ENCODE results near the gene ZNF766.
"Not testable (repeated sequence)": the region's sequence is repeated elsewhere in the genome, so short reads cannot be mapped to it uniquely, and the experiment has no call there.

The ZNF766 gene

DNA sequence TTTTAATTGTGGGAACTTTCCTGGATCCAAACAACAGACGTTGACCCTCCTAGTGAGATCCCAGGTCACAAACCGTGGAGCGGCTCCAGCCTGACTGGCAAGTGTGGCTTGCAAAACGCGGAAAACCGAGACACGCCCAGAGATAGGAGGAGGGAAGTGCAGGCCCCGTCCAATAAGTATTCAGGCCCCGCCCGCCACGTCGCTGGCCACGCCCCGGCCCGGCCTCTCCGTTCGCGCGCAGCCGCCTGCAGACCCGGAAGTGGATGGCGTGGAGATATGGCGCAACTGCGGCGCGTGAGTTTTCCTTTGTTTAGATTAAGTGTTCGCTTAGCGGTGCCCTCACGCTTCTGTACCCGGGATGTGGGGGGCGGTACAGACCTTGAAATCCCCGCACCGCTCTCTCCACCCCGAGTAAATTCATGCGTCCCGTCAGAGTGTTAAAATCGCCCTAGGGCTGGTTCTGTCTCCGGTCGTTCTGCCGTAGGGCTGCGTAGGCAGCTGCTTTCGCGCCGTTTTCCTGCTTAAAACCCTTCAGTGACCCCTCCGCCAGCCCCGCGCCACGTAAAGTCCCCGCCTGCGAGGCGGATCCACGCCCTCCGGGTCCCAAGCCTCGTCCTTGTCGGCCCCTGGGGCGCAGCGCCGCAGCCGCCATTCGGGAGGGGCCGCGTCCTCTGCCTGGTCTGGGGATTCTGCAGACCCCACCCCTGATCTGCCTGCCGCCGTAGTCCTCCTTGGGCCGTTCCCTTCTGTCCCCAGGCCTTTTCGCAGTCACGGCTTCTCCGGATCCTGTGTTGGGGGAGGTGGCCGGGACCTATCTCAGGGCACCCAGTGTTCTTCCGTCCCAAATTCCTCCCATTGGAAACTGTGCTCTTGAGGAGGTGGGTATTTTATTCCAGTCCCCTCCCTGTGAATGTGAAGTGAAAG is at the start of gene ZNF766:
ZNF766 (plus strand) TSS at position 250 of the 924 bp plus-strand sequence; CDS start at position 277, 27 bp downstream.
- DNase-seq = peak; percentile 93

DNA sequence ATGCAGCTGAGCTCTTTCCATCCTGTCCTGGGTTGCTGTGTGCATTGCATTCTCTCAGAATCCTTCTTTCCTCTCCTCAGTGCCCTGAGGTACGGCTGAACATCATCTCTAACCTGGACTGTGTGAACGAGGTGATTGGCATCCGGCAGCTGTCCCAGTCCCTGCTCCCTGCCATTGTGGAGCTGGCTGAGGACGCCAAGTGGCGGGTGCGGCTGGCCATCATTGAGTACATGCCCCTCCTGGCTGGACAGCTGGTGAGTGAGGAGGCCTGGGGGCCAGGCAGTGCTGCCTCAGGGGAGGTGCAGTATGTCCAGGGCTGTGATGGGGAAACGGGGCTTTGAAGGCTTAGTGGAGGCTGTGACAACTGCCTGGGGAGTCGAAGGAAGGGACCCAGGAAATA is 49.8 kb upstream of the ZNF766 start:
- no peak for DNase-seq

GRCh38 chr19:52221031-52221430 is 48.4 kb upstream of the ZNF766 start:
- no peak for DNase-seq

DNA sequence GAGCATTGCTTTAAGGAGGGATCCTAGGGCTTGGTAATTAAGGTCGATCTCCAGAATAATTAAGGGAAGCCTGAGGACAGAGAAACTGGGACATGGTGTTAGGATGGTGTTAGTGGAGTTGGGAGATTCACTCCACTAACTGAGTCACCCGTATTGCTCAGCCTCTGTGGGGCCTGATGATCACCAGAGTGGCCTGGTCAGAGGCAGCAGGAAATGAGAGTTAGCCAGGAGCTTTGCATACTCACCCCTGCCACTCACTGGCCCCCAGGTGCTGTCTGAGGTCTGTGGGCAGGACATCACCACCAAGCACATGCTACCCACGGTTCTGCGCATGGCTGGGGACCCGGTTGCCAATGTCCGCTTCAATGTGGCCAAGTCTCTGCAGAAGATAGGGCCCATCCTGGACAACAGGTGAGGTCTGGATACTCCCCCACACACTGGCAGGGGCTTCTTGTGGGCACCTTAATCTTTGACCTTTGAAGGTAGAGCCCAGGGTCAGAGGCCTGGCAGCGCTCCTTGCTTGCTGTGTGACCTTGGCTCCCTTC is 47.5 kb upstream of the ZNF766 start:
- DNase-seq = no peak

DNA sequence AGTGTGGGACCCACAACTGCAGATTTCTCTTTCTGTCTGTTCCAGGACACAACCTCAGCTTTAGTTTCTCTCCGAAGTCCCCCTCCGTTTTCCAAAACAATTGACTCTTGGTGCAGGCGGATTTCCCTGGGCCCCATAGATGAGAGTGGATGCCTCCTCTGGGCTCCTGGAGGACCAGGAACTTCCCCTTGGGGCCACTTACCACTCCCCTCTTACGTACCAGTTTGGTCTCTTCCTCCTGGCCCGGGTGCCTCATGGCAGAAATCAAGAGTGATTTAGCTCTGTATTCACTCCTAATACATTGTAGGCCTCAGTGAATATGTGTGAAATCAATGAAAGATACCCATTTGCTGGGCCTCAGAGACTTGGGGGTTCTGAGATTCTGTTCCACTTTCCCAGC is 45.2 kb upstream of the ZNF766 start:
- DNase-seq = no peak

DNA sequence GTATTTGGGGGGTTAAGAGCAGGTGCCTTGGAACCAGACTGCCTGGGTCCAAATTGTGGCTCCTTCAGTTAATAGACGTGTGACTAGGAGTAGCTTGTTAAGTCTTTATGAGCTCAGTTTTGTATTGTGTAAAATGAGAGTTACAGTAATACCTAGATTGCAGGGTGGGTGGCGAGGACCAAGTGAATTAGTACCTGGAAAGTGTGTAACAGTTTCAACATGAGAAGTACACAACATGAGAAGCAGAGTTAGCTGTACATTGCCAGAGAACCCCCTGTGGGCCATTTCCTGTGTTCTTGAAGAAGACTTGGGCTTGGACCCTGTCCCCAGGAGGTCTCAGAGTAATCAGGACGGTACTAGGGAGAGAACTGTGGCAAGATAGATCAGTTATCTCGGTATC is 42.7 kb upstream of the ZNF766 start:
- DNase-seq = no peak

GRCh38 chr19:52227196-52227940 is 42.0 kb upstream of the ZNF766 start:
- DNase-seq = no peak

DNA sequence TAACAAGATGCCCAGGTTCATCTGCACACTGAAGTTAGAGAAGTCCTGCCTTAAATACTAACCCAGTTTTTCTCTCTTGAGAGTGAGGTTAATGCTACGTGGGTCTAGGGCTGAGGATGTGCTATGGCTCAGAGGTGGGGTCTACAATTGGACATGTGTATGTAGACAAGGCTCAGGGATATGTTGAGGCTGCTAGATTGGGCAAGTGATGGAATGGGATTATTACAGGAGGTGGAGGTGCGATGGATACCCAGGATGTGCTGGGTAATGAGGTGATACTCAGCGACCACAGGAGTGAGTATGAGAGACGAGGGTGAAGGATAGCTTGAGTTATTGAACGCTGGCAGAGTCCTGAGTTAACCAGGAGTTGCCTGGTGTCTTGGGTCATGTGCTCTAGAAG is 41.4 kb upstream of the ZNF766 start:
- DNase-seq = no peak

DNA sequence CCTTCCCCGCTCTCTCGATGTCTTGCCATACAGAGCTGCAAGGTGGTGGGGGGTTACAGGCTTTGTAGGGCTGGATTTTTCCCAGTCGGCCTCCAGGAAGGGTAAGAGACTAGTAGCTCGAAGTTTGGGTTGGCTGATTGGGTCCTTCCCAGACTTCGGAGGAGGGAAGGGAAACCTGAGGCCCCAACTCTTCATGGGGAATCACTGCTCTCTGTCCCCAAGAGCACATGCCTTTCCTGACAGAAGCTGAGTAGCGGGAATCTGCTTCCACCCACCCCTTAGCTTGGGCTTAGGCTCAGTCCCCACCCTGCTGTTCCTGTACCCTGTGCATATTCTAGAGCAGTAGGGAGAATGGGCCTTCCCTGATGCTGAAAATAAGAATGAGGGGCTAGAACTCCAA is 39.9 kb upstream of the ZNF766 start:
- DNase-seq = no peak

DNA sequence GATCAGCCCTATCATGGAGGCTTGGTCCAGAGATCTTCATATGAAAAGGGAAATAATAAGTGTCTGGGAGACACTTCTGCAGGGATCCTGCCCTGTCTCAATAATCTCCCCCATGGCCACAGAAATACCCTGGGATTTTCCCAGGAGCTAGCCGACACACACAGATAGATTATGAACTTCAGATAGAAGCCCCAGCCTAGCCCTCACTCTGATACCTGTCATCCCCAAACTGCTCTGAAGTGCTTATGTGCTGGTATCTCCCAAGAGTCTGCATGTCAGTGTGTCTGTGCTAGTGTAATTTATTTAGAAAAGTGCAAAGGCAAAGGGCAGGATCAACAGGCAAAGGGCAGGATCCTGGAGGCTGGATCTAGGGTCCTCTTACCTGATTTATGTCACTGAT is 38.7 kb upstream of the ZNF766 start:
- no peak for DNase-seq

DNA sequence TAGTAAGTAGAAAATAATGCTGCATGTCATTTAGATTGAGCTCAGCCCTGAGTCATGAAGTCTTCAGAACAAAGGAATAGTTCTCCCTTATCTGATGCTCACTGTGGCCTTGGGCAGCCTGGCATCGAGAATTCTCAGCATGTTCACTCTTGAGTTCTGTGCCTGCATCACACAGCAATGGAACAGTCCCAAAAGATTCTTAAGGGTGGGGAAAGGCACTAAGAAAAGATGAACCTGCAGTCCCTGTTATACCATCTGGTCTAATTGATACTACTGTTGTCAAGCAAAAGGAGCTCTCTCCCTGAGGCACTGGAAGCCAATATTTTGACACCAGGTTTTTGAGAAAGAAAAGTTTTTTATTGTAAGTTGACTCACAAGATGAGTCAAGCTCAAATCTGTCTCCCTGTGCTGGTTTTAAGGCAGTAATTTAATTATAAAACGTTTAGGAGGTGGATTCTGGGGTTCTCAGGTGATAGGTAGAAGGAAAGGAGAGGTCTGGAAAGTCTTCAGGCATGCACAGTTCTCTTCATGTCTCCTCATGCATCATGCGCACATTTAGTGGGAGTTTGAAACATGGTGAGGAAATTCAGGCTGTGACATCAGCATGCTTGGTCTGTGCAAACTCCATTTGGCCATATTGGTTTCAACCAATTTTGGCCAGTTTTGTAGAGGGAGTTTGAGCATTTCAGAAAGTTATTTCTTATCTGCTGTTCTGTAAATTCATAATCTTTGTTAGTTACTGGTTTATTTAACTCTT is 38.1 kb upstream of the ZNF766 start:
- DNase-seq = no peak

DNA sequence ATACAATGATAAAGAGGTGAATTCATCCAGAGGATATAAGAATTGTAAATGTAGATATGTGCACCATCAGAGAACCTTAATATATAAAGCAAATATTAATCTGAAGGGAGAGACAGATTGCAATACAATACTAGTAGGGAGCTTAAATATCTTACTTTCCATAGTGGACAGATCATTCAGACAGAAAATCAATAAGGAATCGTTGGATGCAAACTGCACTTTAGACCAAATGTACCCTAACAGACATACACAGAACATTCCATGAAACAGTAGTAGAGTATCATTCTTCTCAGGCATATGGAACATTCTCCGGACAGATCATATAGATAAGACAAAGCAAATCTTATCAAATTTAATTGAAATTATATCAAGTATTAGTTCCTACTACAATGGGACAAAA is 35.0 kb upstream of the ZNF766 start:
- DNase-seq = no peak

GRCh38 chr19:52237197-52237596 is 32.2 kb upstream of the ZNF766 start:
- no peak for DNase-seq

DNA sequence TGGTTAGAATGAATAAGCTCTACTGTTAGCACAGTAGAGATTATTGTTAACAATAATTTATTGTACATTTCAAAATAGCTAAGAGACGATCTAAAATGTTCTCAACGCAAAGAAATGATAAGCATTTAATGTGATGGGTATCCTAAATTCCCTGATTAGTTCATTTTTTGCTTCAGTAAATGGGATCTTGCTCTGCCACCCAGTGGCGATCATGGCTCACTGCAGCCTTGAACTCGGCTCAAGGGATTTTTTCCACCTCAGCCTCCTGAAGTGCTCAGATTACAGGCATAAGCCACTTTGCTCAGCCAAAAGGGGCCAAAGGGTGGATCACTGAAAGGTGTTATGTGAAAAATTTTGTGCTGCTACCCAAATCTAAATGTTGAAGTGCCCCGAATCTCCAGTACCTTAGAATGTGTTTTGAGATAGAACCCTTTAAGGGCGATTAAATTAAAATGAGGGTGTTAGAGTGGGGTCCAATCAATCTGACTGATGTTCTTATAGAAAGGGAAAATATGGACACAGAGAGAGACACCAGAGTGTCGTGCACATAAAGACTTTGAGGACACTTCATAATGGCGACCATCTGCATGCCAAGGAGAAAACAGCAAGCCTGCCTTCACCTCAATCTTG is 31.5 kb upstream of the ZNF766 start:
- DNase-seq = peak; percentile 9

- no peak for DNase-seq
Measured at GRCh38 chr19:52244021-52244420, 25.4 kb upstream of the ZNF766 start.

- DNase-seq = peak; percentile 42
Measured at GRCh38 chr19:52248241-52248640, 21.1 kb upstream of the ZNF766 start.

- DNase-seq = no peak
Measured at GRCh38 chr19:52258426-52258825, 11.0 kb upstream of the ZNF766 start.

GRCh38 chr19:52265556-52265955 is 3.8 kb upstream of the ZNF766 start:
- not testable (repeated sequence) for DNase-seq

DNA sequence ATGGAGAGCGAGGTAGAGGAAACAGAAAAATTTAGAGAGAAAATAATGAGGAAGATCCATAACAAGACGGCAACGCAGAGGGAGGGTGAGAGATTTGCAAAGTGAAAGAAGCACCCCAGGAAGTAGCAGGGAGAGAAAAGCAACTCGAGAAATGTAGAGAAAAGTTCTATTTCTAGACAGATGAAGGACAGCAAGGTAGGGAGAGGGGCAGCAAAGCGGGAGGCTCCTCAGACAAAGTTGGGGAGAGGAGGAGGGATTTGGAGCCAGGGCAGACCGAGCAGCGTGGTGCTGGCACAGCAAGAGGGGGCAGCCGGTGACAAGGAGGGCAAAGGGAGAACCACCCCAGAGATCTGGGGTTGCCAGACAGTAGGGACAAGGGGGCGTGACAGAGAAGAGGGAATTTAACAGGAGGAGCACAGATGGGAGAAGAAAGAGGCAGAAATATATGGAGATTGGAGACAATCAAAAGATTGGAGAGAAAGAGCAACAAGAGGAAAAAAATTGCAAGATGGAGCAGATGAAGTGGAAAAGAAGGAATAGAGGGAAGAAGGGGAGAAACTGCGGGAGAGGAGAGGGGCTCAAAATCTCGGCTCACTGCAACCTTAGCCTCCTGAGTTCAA is 989 bp downstream of the ZNF766 start:
- DNase-seq = no peak

GRCh38 chr19:52273301-52273700 is 3.9 kb downstream of the ZNF766 start:
- DNase-seq = no peak

- DNase-seq = no peak
Measured at GRCh38 chr19:52274191-52274590, 4.8 kb downstream of the ZNF766 start.

GRCh38 chr19:52275988-52276387 is 6.6 kb downstream of the ZNF766 start:
- no peak for DNase-seq
